ENCODE data around the gene IMMP1L. TPM values are rescaled to one million over a fixed set of nuclear protein-coding genes. Genes with fewer than 3 reads are reported as not detected.

Gene IMMP1L
- total and polyA plus RNA-seq, 9 donors: 15.4 to 57.8 (median 22.7) TPM

DNA sequence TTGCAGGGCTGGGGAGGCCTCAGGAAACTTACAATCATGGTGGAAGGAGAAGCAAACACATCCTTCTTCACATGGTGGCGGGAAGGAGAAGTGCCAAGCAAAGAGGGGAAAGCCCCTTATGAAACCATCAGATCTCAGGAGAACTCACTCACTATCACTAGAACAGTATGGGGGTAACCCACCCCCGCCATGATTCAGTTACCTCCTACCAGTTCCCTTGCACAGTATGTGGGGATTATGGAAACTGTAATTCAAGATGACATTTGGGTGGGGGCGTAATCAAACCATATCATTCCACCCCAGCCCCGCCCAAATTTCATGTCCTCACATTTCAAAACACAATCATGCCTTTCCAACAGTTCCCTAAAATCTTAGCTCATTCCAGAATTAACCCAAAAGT lies 16.2 kb downstream of the IMMP1L start:
- Histone ChIP-seq H3K4me1 (ENCODE audit: insufficient read depth) (no peaks in the 10 kb centered on the region), H3K36me3 (no peaks in the 10 kb centered on the region), H3K27me3 (no peaks in the 10 kb centered on the region), H3K9me3 (no peaks in the 10 kb centered on the region), H3K4me3 (no peak overlapping the region), H3K27ac (no peak overlapping the region)
- no peak for DNase-seq
- TF ChIP-seq POLR2A (IDR thresholded peaks at IDR 0.05): no peak
- TF ChIP-seq, protein P1, sequence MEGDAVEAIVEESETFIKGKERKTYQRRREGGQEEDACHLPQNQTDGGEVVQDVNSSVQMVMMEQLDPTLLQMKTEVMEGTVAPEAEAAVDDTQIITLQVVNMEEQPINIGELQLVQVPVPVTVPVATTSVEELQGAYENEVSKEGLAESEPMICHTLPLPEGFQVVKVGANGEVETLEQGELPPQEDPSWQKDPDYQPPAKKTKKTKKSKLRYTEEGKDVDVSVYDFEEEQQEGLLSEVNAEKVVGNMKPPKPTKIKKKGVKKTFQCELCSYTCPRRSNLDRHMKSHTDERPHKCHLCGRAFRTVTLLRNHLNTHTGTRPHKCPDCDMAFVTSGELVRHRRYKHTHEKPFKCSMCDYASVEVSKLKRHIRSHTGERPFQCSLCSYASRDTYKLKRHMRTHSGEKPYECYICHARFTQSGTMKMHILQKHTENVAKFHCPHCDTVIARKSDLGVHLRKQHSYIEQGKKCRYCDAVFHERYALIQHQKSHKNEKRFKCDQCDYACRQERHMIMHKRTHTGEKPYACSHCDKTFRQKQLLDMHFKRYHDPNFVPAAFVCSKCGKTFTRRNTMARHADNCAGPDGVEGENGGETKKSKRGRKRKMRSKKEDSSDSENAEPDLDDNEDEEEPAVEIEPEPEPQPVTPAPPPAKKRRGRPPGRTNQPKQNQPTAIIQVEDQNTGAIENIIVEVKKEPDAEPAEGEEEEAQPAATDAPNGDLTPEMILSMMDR (IDR thresholded peaks at IDR 0.05): no peak
- no peak for TF ChIP-seq EP300 (IDR thresholded peaks at IDR 0.05)
- intact Hi-C loops (cut with DNase I): no loop called here
- 94 to 98% (median 96%) methylated on average over 4 of the region's 4 CpGs for WGBS, 3 donors

DNA sequence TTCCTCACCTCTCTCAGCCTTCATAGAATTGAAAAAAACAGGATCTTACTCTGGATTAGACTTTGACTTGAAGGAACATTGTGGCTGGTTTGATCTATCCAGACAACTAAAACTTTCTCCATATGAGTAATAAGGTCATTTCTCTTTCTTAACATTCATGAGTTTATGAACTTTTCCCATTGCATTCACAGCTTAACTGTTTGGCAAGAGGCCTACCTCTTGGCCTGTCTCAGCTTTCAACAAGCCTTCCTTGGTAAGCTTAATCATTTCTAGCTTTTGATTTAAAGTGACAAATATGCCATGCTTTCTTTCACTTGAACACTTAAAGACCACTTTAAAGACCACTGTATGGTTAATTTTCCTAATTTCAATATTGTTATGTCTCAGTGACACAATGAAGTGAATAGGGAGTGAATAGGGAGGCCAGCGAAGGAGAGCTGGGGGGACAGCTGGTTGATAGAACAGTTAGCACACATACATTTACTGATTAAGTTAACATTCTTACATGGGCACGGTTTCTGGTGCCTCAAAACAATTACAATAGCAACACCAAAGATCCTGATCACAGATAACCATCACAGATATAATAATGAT lies 17.0 kb downstream of the IMMP1L start:
- Histone ChIP-seq H3K36me3 (no peaks in the 10 kb centered on the region), H3K4me1 (ENCODE audit: insufficient read depth) (no peaks in the 10 kb centered on the region), H3K27me3 (no peaks in the 10 kb centered on the region), H3K4me3 (no peak overlapping the region), H3K27ac (no peak overlapping the region), H3K9me3 (no peaks in the 10 kb centered on the region)
- intact Hi-C loops (cut with DNase I): no loop called here
- TF ChIP-seq POLR2A (IDR thresholded peaks at IDR 0.05): no peak
- TF ChIP-seq EP300 (IDR thresholded peaks at IDR 0.05): no peak
- TF ChIP-seq, protein P1 (IDR thresholded peaks at IDR 0.05): no peak
- no peak for DNase-seq
- 88 to 93% (median 89%) methylated on average over 2 of the region's 2 CpGs for WGBS, 3 donors

DNA sequence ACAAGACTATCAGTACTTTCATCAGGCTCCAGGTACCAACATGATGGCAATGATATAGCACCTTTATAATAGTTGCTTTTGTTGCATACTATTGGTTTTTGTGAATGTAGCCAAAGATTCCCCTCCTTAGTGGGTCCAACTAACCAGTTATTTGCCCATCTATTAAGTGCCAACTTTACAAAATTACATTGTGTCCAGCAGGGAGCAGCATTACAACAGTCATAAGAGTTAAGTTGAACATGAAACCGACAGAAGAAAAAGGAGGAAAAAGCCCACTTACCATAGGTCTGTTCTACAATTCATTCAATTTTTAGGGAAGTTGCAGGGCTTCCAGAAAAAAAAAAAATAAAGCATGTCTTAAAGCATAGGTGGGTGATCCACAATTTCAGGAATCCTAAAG lies 21.6 kb downstream of the IMMP1L start:
- no peak overlapping the region for H3K27ac ChIP-seq
- H3K4me3 ChIP-seq: no peak overlapping the region
- no peaks in the 10 kb centered on the region for H3K36me3 ChIP-seq
- 22 to 42% (median 39%) methylated on average over 1 of the region's 1 CpG for whole genome bisulfite sequencing, 3 donors
- H3K9me3 ChIP-seq: no peaks in the 10 kb centered on the region
- no peaks in the 10 kb centered on the region for H3K4me1 ChIP-seq (ENCODE audit: insufficient read depth)
- intact Hi-C loops (cut with DNase I): no loop called here
- H3K27me3 ChIP-seq: no peaks in the 10 kb centered on the region
- TF ChIP-seq, protein P1 (IDR thresholded peaks at IDR 0.05): no peak
- no peak for TF ChIP-seq POLR2A (IDR thresholded peaks at IDR 0.05)
- TF ChIP-seq EP300 (IDR thresholded peaks at IDR 0.05): no peak
- DNase-seq: no peak

DNA sequence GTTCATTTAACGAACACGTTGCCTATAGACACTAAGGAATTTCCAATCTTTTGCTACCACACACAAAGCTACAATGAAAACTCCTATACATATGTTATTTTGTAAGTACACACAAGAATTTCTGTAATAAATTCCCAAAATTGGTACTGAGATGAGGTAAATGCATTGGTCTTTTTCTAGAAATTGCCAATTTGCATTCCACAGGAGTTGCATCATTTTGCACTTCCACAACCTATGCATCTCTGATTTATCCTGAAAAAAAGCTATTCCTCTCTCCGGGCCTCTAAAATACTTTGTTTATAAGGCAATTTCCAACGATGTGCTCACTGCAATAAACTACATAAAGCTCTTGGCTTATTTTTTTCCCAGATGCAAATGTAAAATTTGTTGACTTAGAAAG lies 24.9 kb downstream of the IMMP1L start:
- H3K36me3 ChIP-seq: no peaks in the 10 kb centered on the region
- no peak overlapping the region for H3K27ac ChIP-seq
- H3K4me3 ChIP-seq: no peak overlapping the region
- no peaks in the 10 kb centered on the region for H3K9me3 ChIP-seq
- intact Hi-C loops (cut with DNase I): no loop called here
- no peaks in the 10 kb centered on the region for H3K4me1 ChIP-seq (ENCODE audit: insufficient read depth)
- WGBS, 3 donors: 67 to 75% (median 71%) methylated on average over 4 of the region's 4 CpGs
- TF ChIP-seq, protein P1 (IDR thresholded peaks at IDR 0.05): no peak
- TF ChIP-seq POLR2A (IDR thresholded peaks at IDR 0.05): no peak
- TF ChIP-seq EP300 (IDR thresholded peaks at IDR 0.05): no peak
- H3K27me3 ChIP-seq: no peaks in the 10 kb centered on the region
- DNase-seq: no peak
